Right lobe of liver (tissue), 4 donors: ENCODE measurements around the gene NCAPD2.

Experiments
- CTCF ChIP-seq, 4 donors: fragments of 200-600 bp in 3 of 4; fragments of 450-650 bp in 1 of 4; IDR thresholded peaks; one replicate each; pipeline versions ENCODE4 v1.5.1 to v1.8.0; 2016 to 2022; ENCODE audit warnings: antibody characterized with exemption in 4 of 4, mild to moderate bottlenecking in 2 of 4
- POLR2A ChIP-seq: fragments of 450-650 bp; IDR thresholded peaks from one replicate; pipeline ENCODE4 v1.6.1; 2017; ENCODE audit warnings: antibody characterized with exemption, mild to moderate bottlenecking
- donor health status: DM: no; HTN: no; CAD: no.
- donor health status: DM: no; HTN: no; CAD: no.
- donor health status: DM: no; HTN: yes; CAD: no.

- TF ChIP-seq POLR2A (no peak), CTCF (IDR thresholded peaks at IDR 0.05) (no peak)
Measured at GRCh38 chr12:6471989-6472360, 21.9 kb upstream of the NCAPD2 start.
